Loucy (cell line): ENCODE results near the gene TTC23.

ENCODE experiments used
- H2AFZ ChIP-seq: fragments of 200-600 bp; sonication (generic); 2 replicates; pipeline ENCODE4 v1.6.0; 2016; ENCODE audit warnings: antibody characterized with exemption, mild to moderate bottlenecking, low read length, moderate library complexity
- H3F3A ChIP-seq: fragments of 200-600 bp; 2 replicates; pipeline ENCODE4 v1.6.0; 2016; ENCODE audit warnings: antibody characterized with exemption, low read depth, mild to moderate bottlenecking
- H3K27me3 ChIP-seq: fragments of 200-600 bp; sonication (generic); 2 replicates; pipeline ENCODE4 v1.6.1; 2014; ENCODE audit warnings: low read length, mild to moderate bottlenecking; ENCODE audit not compliant: insufficient read depth, poor library complexity, severe bottlenecking
- H3K36me3 ChIP-seq: fragments of 200-600 bp; sonication (generic); 2 replicates; pipeline ENCODE4 v1.6.1; 2016; ENCODE audit warnings: low read length; ENCODE audit not compliant: insufficient read depth
- H3K4me1 ChIP-seq: fragments of 200-600 bp; sonication (generic); 2 replicates; pipeline ENCODE4 v1.5.1; 2014; ENCODE audit warnings: low read length, mild to moderate bottlenecking; ENCODE audit not compliant: insufficient read depth, poor library complexity, severe bottlenecking
- H3K4me2 ChIP-seq: fragments of 200-600 bp; sonication (generic); 2 replicates; pipeline ENCODE4 v1.6.0; 2014; ENCODE audit warnings: antibody characterized with exemption, low read length, low read depth, mild to moderate bottlenecking; ENCODE audit not compliant: poor library complexity, severe bottlenecking
- H3K4me3 ChIP-seq: fragments of 200-600 bp; sonication (generic); 2 replicates; pipeline ENCODE4 v1.5.1; 2014; ENCODE audit warnings: low read length, mild to moderate bottlenecking, mixed read lengths; ENCODE audit not compliant: poor library complexity, severe bottlenecking
- H3K79me2 ChIP-seq: fragments of 200-600 bp; sonication (generic); 2 replicates; pipeline ENCODE4 v1.6.1; 2014; ENCODE audit warnings: low read length; ENCODE audit not compliant: insufficient read depth
- H3K9ac ChIP-seq: fragments of 200-600 bp; sonication (generic); 2 replicates; pipeline ENCODE4 v1.6.0; 2014; ENCODE audit warnings: mild to moderate bottlenecking, low read depth, low read length, moderate library complexity; ENCODE audit not compliant: poor library complexity, severe bottlenecking
- H3K9me2 ChIP-seq: fragments of 200-600 bp; sonication (generic); replicated peaks from 2 replicates; pipeline ENCODE4 v1.6.1; 2016; ENCODE audit warnings: low read depth, low read length, mixed read lengths
- H3K9me3 ChIP-seq: fragments of 200-600 bp; sonication (generic); 2 replicates; pipeline ENCODE4 v1.6.1; 2014; ENCODE audit warnings: mild to moderate bottlenecking, antibody characterized with exemption, low read length, low read depth; ENCODE audit not compliant: insufficient read depth
- H4K20me1 ChIP-seq: fragments of 200-600 bp; sonication (generic); 2 replicates; pipeline ENCODE4 v1.6.0; 2014; ENCODE audit warnings: antibody characterized with exemption, low read length, mild to moderate bottlenecking; ENCODE audit not compliant: insufficient read depth, poor library complexity, severe bottlenecking
- CTCF ChIP-seq: fragments of 200-600 bp; sonication (generic); conservative IDR thresholded peaks from 2 replicates; pipeline ENCODE4 v1.5.1; 2014; ENCODE audit warnings: mild to moderate bottlenecking, antibody characterized with exemption, low read length
- EZH2phosphoT487 ChIP-seq: fragments of 200-600 bp; IDR thresholded peaks from 2 replicates; pipeline ENCODE4 v1.6.1; 2018; ENCODE audit warnings: antibody characterized with exemption, mild to moderate bottlenecking, moderate library complexity, borderline replicate concordance

TTC23 gene

GRCh38 chr15:99244306-99244705 is 5.1 kb downstream of the TTC23 start:
- Histone ChIP-seq H3K4me3 (no peak overlapping the region), H3F3A (no peaks in the 10 kb centered on the region), H3K9ac (no peak overlapping the region), H3K79me2 (no peaks in the 10 kb centered on the region), H4K20me1 (no peaks in the 10 kb centered on the region), H2AFZ (no peak overlapping the region), H3K4me1 (no peaks in the 10 kb centered on the region), H3K9me2 (no peaks in the 10 kb centered on the region), H3K36me3 (no peaks in the 10 kb centered on the region), H3K4me2 (no peak overlapping the region), H3K27me3 (peaks cover 48% of the 10 kb centered on the region), H3K9me3 (no peaks in the 10 kb centered on the region)
- TF ChIP-seq EZH2phosphoT487 (no peak), CTCF (no peak)

- TF ChIP-seq CTCF (no peak), EZH2phosphoT487 (no peak)
- no peaks in the 10 kb centered on the region for H3K36me3 ChIP-seq
- no peak overlapping the region for H2AFZ ChIP-seq
- no peaks in the 10 kb centered on the region for H3K9me2 ChIP-seq
- no peaks in the 10 kb centered on the region for H3K9me3 ChIP-seq
- H3K9ac ChIP-seq: no peak overlapping the region
- H3K4me2 ChIP-seq: no peak overlapping the region
- no peak overlapping the region for H3K4me3 ChIP-seq
- H3K4me1 ChIP-seq: no peaks in the 10 kb centered on the region
- H3K79me2 ChIP-seq: no peaks in the 10 kb centered on the region
- H3F3A ChIP-seq: no peaks in the 10 kb centered on the region
- H4K20me1 ChIP-seq: no peaks in the 10 kb centered on the region
- H3K27me3 ChIP-seq: peaks cover 22% of the 10 kb centered on the region
Observed at GRCh38 chr15:99241752-99242151, 7.6 kb downstream of the TTC23 start.

- no peak overlapping the region for H3K4me3 ChIP-seq
Observed at GRCh38 chr15:99239545-99240198, 9.7 kb downstream of the TTC23 start.

More at GRCh38 chr15:99239545-99240198, 9.7 kb downstream of the TTC23 start:
- Histone ChIP-seq H3K4me1 (no peaks in the 10 kb centered on the region), H3K4me2 (no peak overlapping the region), H3K79me2 (no peaks in the 10 kb centered on the region), H3K36me3 (no peaks in the 10 kb centered on the region), H3K9me2 (no peaks in the 10 kb centered on the region), H4K20me1 (no peaks in the 10 kb centered on the region), H3K27me3 (peaks cover 19% of the 10 kb centered on the region), H2AFZ (no peak overlapping the region), H3K9me3 (no peaks in the 10 kb centered on the region), H3K9ac (no peak overlapping the region), H3F3A (no peaks in the 10 kb centered on the region)
- TF ChIP-seq EZH2phosphoT487 (no peak), CTCF (no peak)
